H1 (cell line): ENCODE results near the gene MSTO1. TPM values are rescaled to one million over a fixed set of nuclear protein-coding genes. Genes with fewer than 3 reads are reported as not detected.

Experiments
- CBX8 ChIP-seq: fragments of 300-800, 300-1000 bp; sonication (generic); IDR thresholded peaks from 2 replicates; pipeline ENCODE4 v1.7.1; 2016; ENCODE audit warnings: low read depth, low read length, borderline replicate concordance
- polyA plus RNA-seq, 7 experiments: library from polyadenylated mRNA; depleted of rRNA in 3 of 7; stranded (reverse) in 5 of 7; unstranded in 2 of 7; fragments of >200 nt in 5 of 7; fragments of 200-250 nt in 2 of 7; gene quantifications; 1 replicate in 5 of 7; 2 replicates in 1 of 7; 4 replicates in 1 of 7; pipeline versions ENCODE4 v1.2.1 to v1.2.3, GENCODE V29; 2011 to 2013; ENCODE audit warnings: missing spikeins in 2 of 7, mixed read lengths in 2 of 7
- total RNA-seq: library from RNA; stranded (reverse); fragmentation: NEBNext Ultra II Directional; extraction: Animal tissue kit (Norgen Biotek cat#: 25700); gene quantifications from 2 replicates; pipeline ENCODE4 v1.2.1, GENCODE V29; 2021

Gene MSTO1
- total and polyA plus RNA-seq, 2 of the 8 experiments (the other 6 are each of a cell fraction or from before 2014, with no cell fraction given) = 40.5 to 51.0 TPM

DNA sequence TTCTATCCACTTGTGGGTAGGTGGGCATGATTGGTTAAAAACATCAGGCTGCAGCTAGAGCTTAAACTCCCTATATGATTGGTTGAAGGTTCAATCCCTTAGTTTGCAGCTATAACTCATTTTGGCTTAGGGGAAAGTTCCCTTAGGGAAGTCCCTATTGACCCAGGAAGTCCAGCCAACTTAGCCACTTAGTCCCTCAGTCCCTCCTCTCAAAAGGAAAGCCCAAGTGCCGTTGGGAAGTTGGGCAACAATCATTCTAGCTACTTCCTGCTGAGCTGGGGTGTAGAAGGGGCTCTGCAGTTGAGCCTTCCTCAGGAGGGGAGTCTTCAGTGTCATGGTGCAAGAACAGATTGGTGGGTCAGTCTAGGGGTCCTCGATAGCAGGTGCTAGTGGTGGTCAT lies 12.2 kb downstream of the MSTO1 start (continued):
- no peak for TF ChIP-seq CBX8
